ENCODE measurements around the gene CCR6. TPM values are rescaled to one million over a fixed set of nuclear protein-coding genes. Genes with fewer than 3 reads are reported as not detected.

CCR6 gene
- polyA plus RNA-seq, 1 donor = not detected

GRCh38 chr6:167121335-167121841, 1.5 kb upstream of the CCR6 start:
- DNase-seq = no peak

GRCh38 chr6:167122041-167122826, 662 bp upstream of the CCR6 start:
- DNase-seq = no peak

GRCh38 chr6:167124753-167125152, 1.9 kb downstream of the CCR6 start:
- no peak for DNase-seq

- DNase-seq = no peak
Measured at GRCh38 chr6:167125410-167125809, 2.5 kb downstream of the CCR6 start.

GRCh38 chr6:167125855-167126349, 3.0 kb downstream of the CCR6 start:
- DNase-seq = no peak

- no peak for DNase-seq
Measured at GRCh38 chr6:167127785-167128531, 5.1 kb downstream of the CCR6 start.

- DNase-seq = no peak
Measured at GRCh38 chr6:167129159-167129558, 6.3 kb downstream of the CCR6 start.

- DNase-seq = no peak
Measured at GRCh38 chr6:167129562-167129961, 6.7 kb downstream of the CCR6 start.

- DNase-seq = no peak
Measured at GRCh38 chr6:167130008-167130677, 7.2 kb downstream of the CCR6 start.

GRCh38 chr6:167130712-167131684, 8.1 kb downstream of the CCR6 start:
- DNase-seq = no peak

- DNase-seq = no peak
Measured at GRCh38 chr6:167134448-167135328, 11.8 kb downstream of the CCR6 start.

GRCh38 chr6:167136376-167136775, 13.5 kb downstream of the CCR6 start:
- DNase-seq = no peak

GRCh38 chr6:167137081-167137480, 14.2 kb downstream of the CCR6 start:
- DNase-seq = no peak

- no peak for DNase-seq
Measured at GRCh38 chr6:167137881-167138280, 15.0 kb downstream of the CCR6 start.

GRCh38 chr6:167139761-167140160, 16.9 kb downstream of the CCR6 start:
- DNase-seq = no peak

- no peak for DNase-seq
Measured at GRCh38 chr6:167140589-167141474, 17.9 kb downstream of the CCR6 start.

- peak; percentile 25 for DNase-seq
Measured at GRCh38 chr6:167141667-167142432, 19.0 kb downstream of the CCR6 start.

- no peak for DNase-seq
Measured at GRCh38 chr6:167142433-167142761, 19.5 kb downstream of the CCR6 start.

GRCh38 chr6:167143041-167143440, 20.1 kb downstream of the CCR6 start:
- DNase-seq = no peak
